Tibial artery (tissue), 4 donors: ENCODE measurements around the gene MPHOSPH10.
"Not testable (repeated sequence)": the region's sequence is repeated elsewhere in the genome, so short reads cannot be mapped to it uniquely, and the experiment has no call there.

Experiments used
- DNase-seq, 2 donors: peaks; one replicate each; pipeline ENCODE4 v3.0.0-alpha.2; 2019
- H3K27ac ChIP-seq, 2 donors: fragments of 200-600 bp; sonication (generic) in 1 of 2; 1 replicate in 1 of 2; 2 replicates in 1 of 2; pipeline ENCODE4 v1.5.1; 2018 to 2019; ENCODE audit warnings: mild to moderate bottlenecking in 1 of 2
- H3K27me3 ChIP-seq, 2 donors: fragments of 200-600 bp; sonication (generic) in 1 of 2; one replicate each; pipeline versions ENCODE4 v1.5.1 to v1.6.0; 2016 to 2019
- H3K36me3 ChIP-seq, 3 donors: fragments of 200-600 bp; sonication (generic) in 2 of 3; one replicate each; pipeline ENCODE4 v1.5.1; 2016 to 2019; ENCODE audit warnings: mild to moderate bottlenecking in 2 of 3
- H3K4me1 ChIP-seq, 4 donors: fragments of 200-600 bp; sonication (generic) in 2 of 4; 1 replicate in 3 of 4; 2 replicates in 1 of 4; pipeline ENCODE4 v1.5.1; 2016 to 2019
- H3K4me3 ChIP-seq, 2 donors: fragments of 200-600 bp; sonication (generic) in 1 of 2; 1 replicate in 1 of 2; 2 replicates in 1 of 2; pipeline ENCODE4 v1.5.1; 2018 to 2019; ENCODE audit warnings: mild to moderate bottlenecking in 2 of 2
- H3K9me3 ChIP-seq, 3 donors: fragments of 200-600 bp; sonication (generic) in 1 of 3; one replicate each; pipeline ENCODE4 v1.5.1; 2016 to 2019
- intact Hi-C: fragments of 100-400 bp; cut with DNase I; formaldehyde crosslinking; loops from one replicate; pipeline ENCODE4 v1.15.0; 2023; ENCODE audit warnings: low total_unique reads
- TF ChIP-seq, protein P1 (sequence below), 2 experiments: fragments of 200-600 bp in 1 of 2; fragments of 450-650 bp in 1 of 2; IDR thresholded peaks; one replicate each; pipeline ENCODE4 v1.5.1; 2017 to 2019; ENCODE audit warnings: antibody characterized with exemption in 2 of 2, mild to moderate bottlenecking in 1 of 2, moderate library complexity in 1 of 2

The MPHOSPH10 gene

DNA sequence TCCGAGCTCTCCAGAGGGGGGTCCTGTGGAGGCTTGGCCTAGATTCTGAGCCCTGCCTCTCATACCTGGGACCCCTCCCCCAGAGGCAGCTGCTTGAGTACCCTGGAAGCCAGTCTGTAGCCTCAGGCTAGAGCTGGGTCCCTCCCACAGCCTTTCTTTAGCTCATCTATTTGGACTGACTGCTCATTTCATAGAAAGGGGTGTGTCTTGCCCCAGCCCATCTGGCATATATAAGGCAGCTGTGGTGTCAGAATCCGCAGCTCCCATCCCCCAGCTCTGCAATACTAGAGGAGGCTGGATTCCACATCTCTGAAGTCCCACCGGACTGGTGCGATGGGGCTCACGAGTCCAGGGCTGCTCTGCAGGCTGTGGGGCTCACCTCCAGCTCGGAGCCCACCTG is 26.1 kb downstream of the MPHOSPH10 start:
- H3K4me1 ChIP-seq = peaks cover 0 to 8% (median 7%) of the 10 kb centered on the region in 4 donors
- H3K4me3 ChIP-seq = peak overlapping the region in 1 of 2 donors; percentile 1
- no peak for DNase-seq
- H3K36me3 ChIP-seq = no peaks in the 10 kb centered on the region
- intact Hi-C loops = no loop called here
- no peak overlapping the region for H3K27ac ChIP-seq
- H3K27me3 ChIP-seq = no peaks in the 10 kb centered on the region
- H3K9me3 ChIP-seq = no peaks in the 10 kb centered on the region
- TF ChIP-seq, protein P1, sequence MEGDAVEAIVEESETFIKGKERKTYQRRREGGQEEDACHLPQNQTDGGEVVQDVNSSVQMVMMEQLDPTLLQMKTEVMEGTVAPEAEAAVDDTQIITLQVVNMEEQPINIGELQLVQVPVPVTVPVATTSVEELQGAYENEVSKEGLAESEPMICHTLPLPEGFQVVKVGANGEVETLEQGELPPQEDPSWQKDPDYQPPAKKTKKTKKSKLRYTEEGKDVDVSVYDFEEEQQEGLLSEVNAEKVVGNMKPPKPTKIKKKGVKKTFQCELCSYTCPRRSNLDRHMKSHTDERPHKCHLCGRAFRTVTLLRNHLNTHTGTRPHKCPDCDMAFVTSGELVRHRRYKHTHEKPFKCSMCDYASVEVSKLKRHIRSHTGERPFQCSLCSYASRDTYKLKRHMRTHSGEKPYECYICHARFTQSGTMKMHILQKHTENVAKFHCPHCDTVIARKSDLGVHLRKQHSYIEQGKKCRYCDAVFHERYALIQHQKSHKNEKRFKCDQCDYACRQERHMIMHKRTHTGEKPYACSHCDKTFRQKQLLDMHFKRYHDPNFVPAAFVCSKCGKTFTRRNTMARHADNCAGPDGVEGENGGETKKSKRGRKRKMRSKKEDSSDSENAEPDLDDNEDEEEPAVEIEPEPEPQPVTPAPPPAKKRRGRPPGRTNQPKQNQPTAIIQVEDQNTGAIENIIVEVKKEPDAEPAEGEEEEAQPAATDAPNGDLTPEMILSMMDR (IDR thresholded peaks at IDR 0.05) = no peak

GRCh38 chr2:71157124-71157793 is 26.8 kb downstream of the MPHOSPH10 start:
- H3K4me3 ChIP-seq = peak overlapping the region; percentile 1 to 23
- intact Hi-C loops = no loop called here

GRCh38 chr2:71166812-71167211 is 36.4 kb downstream of the MPHOSPH10 start:
- intact Hi-C loops = no loop called here
- H3K36me3 ChIP-seq = no peaks in the 10 kb centered on the region
- TF ChIP-seq, protein P1 (IDR thresholded peaks at IDR 0.05) = no peak
- no peak overlapping the region for H3K4me3 ChIP-seq
- H3K9me3 ChIP-seq = no peaks in the 10 kb centered on the region
- H3K27me3 ChIP-seq = no peaks in the 10 kb centered on the region
- no peak overlapping the region for H3K27ac ChIP-seq
- DNase-seq = no peak
- no peaks in the 10 kb centered on the region for H3K4me1 ChIP-seq

More at GRCh38 chr2:71157124-71157793, 26.8 kb downstream of the MPHOSPH10 start:
- no peak overlapping the region for H3K27ac ChIP-seq
- TF ChIP-seq, protein P1 (IDR thresholded peaks at IDR 0.05) = peak; percentile 33 to 53
- no peaks in the 10 kb centered on the region for H3K36me3 ChIP-seq
- no peaks in the 10 kb centered on the region for H3K9me3 ChIP-seq
- DNase-seq = peak in 1 of 2 donors; percentile 21
- H3K4me1 ChIP-seq = peaks cover 0 to 8% (median 7%) of the 10 kb centered on the region in 4 donors
- H3K27me3 ChIP-seq = no peaks in the 10 kb centered on the region

DNA sequence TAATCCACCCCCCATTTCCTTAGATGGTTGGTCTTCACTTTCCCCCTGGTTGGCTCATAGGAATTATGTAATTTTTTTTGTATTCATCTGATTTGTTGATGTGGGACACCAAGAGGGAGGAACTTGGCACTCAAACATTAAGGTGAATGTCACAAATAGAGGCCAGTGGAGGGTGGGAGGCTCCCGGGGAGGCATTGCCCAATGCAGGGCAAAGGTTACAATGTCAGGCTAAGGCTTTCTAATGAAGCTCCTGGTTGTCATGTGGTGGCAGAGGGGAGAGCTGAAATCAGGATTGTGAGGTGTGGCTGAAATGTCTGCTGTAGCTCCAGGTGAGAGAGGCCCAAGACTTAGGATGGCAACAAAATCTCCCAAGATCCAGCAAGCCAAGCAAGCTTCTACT is 42.7 kb downstream of the MPHOSPH10 start:
- Histone ChIP-seq H3K27ac (no peak overlapping the region), H3K27me3 (peaks cover 0 to 8% of the 10 kb centered on the region in 2 donors), H3K4me3 (no peak overlapping the region), H3K9me3 (no peaks in the 10 kb centered on the region), H3K4me1 (no peaks in the 10 kb centered on the region), H3K36me3 (no peaks in the 10 kb centered on the region)
- DNase-seq = no peak
- TF ChIP-seq, protein P1 (IDR thresholded peaks at IDR 0.05) = no peak
- intact Hi-C loops = no loop called here

DNA sequence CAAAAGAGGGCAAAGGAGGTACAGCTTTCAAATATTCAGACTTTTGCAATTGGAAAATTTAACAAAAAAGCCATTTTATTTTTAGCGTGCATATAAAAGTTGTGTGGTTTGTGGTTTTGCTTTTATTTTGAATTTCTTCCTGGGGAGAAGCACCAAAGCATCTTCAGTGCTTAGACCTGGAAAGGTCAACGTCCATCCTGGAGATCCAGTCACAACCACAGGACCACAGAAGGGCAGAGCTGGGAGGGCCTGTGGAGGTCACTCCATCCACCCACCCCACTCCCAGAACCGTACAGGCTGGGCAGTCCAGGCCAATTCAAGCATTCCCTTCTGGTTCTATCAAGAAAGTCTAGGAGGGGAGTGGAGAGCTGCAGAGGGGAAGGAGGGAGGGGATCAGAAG is 43.8 kb downstream of the MPHOSPH10 start:
- Histone ChIP-seq H3K36me3 (no peaks in the 10 kb centered on the region), H3K27ac (no peak overlapping the region), H3K27me3 (peaks cover 0 to 8% of the 10 kb centered on the region in 2 donors), H3K9me3 (no peaks in the 10 kb centered on the region), H3K4me3 (no peak overlapping the region), H3K4me1 (no peaks in the 10 kb centered on the region)
- DNase-seq = no peak
- intact Hi-C loops = no loop called here
- TF ChIP-seq, protein P1 (IDR thresholded peaks at IDR 0.05) = no peak

GRCh38 chr2:71178836-71179235 is 48.4 kb downstream of the MPHOSPH10 start:
- H3K36me3 ChIP-seq, intact Hi-C loops, H3K4me3 ChIP-seq, H3K27me3 ChIP-seq, H3K27ac ChIP-seq, DNase-seq, H3K4me1 ChIP-seq, H3K9me3 ChIP-seq: not testable (repeated sequence)
